CD14-positive monocyte (primary cell): ENCODE results near the gene CALR. TPM values are rescaled to one million over a fixed set of nuclear protein-coding genes. Genes with fewer than 3 reads are reported as not detected.

Experiments
- DNase-seq, 3 donors: peaks; one replicate each; pipeline ENCODE4 v3.0.0-alpha.2; 2011 to 2022
- H2AFZ ChIP-seq: 2 replicates; pipeline ENCODE4 v1.6.0; 2012; ENCODE audit warnings: mild to moderate bottlenecking, low read depth, low read length, inconsistent platforms; ENCODE audit not compliant: insufficient read depth, poor library complexity, severe bottlenecking
- H3K27ac ChIP-seq, 2 donors: 1 replicate in 1 of 2; 2 replicates in 1 of 2; pipeline ENCODE4 v1.5.1; 2012 to 2013; ENCODE audit warnings: low read length in 2 of 2, control low read depth in 1 of 2, inconsistent platforms in 1 of 2, low read depth in 1 of 2, mild to moderate bottlenecking in 1 of 2
- H3K27me3 ChIP-seq, 2 donors: one replicate each; pipeline versions ENCODE4 v1.6.0 to v1.6.1; 2011 to 2013; ENCODE audit warnings: low read length in 2 of 2; ENCODE audit not compliant: control insufficient read depth in 2 of 2, insufficient read depth in 2 of 2
- H3K36me3 ChIP-seq, 2 donors: replicated peaks in 1 of 2; 1 replicate in 1 of 2; 2 replicates in 1 of 2; pipeline versions ENCODE4 v1.5.1 to v1.6.1; 2012 to 2013; ENCODE audit warnings: low read length in 2 of 2, control low read depth in 1 of 2, inconsistent platforms in 1 of 2, mild to moderate bottlenecking in 1 of 2; ENCODE audit not compliant: insufficient read depth in 2 of 2, control insufficient read depth in 1 of 2
- H3K4me1 ChIP-seq, 2 donors: 1 replicate in 1 of 2; 2 replicates in 1 of 2; pipeline versions ENCODE4 v1.5.1 to v1.6.1; 2012 to 2013; ENCODE audit warnings: low read length in 2 of 2, control low read depth in 1 of 2, inconsistent platforms in 1 of 2, mild to moderate bottlenecking in 1 of 2, moderate library complexity in 1 of 2; ENCODE audit not compliant: insufficient read depth in 2 of 2, control insufficient read depth in 1 of 2
- H3K4me2 ChIP-seq: replicated peaks from 2 replicates; pipeline ENCODE3; 2012; ENCODE audit warnings: low read length, moderate library complexity, mild to moderate bottlenecking; ENCODE audit not compliant: poor library complexity, severe bottlenecking; ENCODE audit errors: extremely low read depth
- H3K4me3 ChIP-seq, 3 experiments: fragments of 200-600 bp in 1 of 3; sonication (generic) in 1 of 3; replicated peaks in 1 of 3; 1 replicate in 2 of 3; 2 replicates in 1 of 3; pipeline ENCODE4 v1.5.1; 2011 to 2013; ENCODE audit warnings: low read length in 3 of 3, mild to moderate bottlenecking in 3 of 3, control low read depth in 2 of 3, low read depth in 2 of 3, inconsistent platforms in 1 of 3, moderate library complexity in 1 of 3
- H3K79me2 ChIP-seq: 2 replicates; pipeline ENCODE4 v1.6.0; 2012; ENCODE audit warnings: mild to moderate bottlenecking, control low read depth, inconsistent platforms, low read length, moderate library complexity; ENCODE audit not compliant: insufficient read depth
- H3K9ac ChIP-seq: 2 replicates; pipeline ENCODE4 v1.6.0; 2017; ENCODE audit warnings: low read length, mild to moderate bottlenecking; ENCODE audit not compliant: insufficient read depth, poor library complexity, severe bottlenecking
- H3K9me3 ChIP-seq, 2 donors: replicated peaks in 1 of 2; 1 replicate in 1 of 2; 2 replicates in 1 of 2; pipeline versions ENCODE4 v1.5.1 to v1.6.1; 2012 to 2013; ENCODE audit warnings: low read length in 2 of 2, control low read depth in 1 of 2; ENCODE audit not compliant: control insufficient read depth in 1 of 2, insufficient read depth in 1 of 2
- H4K20me1 ChIP-seq: 2 replicates; pipeline ENCODE4 v1.6.0; 2012; ENCODE audit warnings: mild to moderate bottlenecking, low read length, control low read depth, moderate library complexity; ENCODE audit not compliant: insufficient read depth
- H3K27ac Mint-ChIP-seq, 7 donors: one replicate each; pipeline ENCODE4 v1.8.0; 2020; ENCODE audit warnings: mild to moderate bottlenecking in 7 of 7, mixed read lengths in 7 of 7, moderate library complexity in 6 of 7, inconsistent platforms in 2 of 7
- H3K27me3 Mint-ChIP-seq, 3 donors: one replicate each; pipeline ENCODE4 v1.8.0; 2021 to 2022; ENCODE audit warnings: low read depth in 3 of 3, mild to moderate bottlenecking in 3 of 3, mixed read lengths in 3 of 3, moderate library complexity in 3 of 3, inconsistent platforms in 1 of 3
- H3K36me3 Mint-ChIP-seq, 2 donors: one replicate each; pipeline ENCODE4 v1.8.0; 2020; ENCODE audit warnings: mixed read lengths in 2 of 2, inconsistent platforms in 1 of 2, mild to moderate bottlenecking in 1 of 2
- H3K4me1 Mint-ChIP-seq: one replicate; pipeline ENCODE4 v1.8.0; 2020; ENCODE audit warnings: mild to moderate bottlenecking, mixed read lengths
- H3K4me3 Mint-ChIP-seq, 2 donors: one replicate each; pipeline ENCODE4 v1.8.0; 2020; ENCODE audit warnings: mild to moderate bottlenecking in 2 of 2, mixed read lengths in 2 of 2, moderate library complexity in 1 of 2
- H3K9me3 Mint-ChIP-seq, 7 donors: one replicate each; pipeline ENCODE4 v1.8.0; 2020 to 2022; ENCODE audit warnings: mixed read lengths in 7 of 7, mild to moderate bottlenecking in 6 of 7, moderate library complexity in 6 of 7, inconsistent platforms in 2 of 7
- WGBS: methylation state at CpG from one replicate; pipeline ENCODE4 v1.1.5; 2013; ENCODE audit warnings: missing lambda C conversion rate; ENCODE audit not compliant: insufficient coverage; 5-methylcytosine and 5-hydroxymethylcytosine counted together
- intact Hi-C, 2 donors: fragments of 100-400 bp; cut with micrococcal nuclease; formaldehyde crosslinking; loops; one replicate each; pipeline versions ENCODE4 v1.15.0 to v1.15.1; 2023
- polyA plus RNA-seq, 3 donors: library from polyadenylated mRNA; depleted of rRNA in 1 of 3; unstranded in 2 of 3; stranded (reverse) in 1 of 3; fragments of 300-500 nt in 2 of 3; fragments of >200 nt in 1 of 3; fragmentation: Illumina TruSeq in 2 of 3; gene quantifications; 1 replicate in 2 of 3; 2 replicates in 1 of 3; pipeline ENCODE4 v1.2.3, GENCODE V29; 2012 to 2021
- TF ChIP-seq, protein P1 (sequence below): fragments of 200-600 bp; IDR thresholded peaks from one replicate; pipeline ENCODE4 v1.8.0; 2022; ENCODE audit warnings: antibody characterized with exemption, mild to moderate bottlenecking

CALR gene
- polyA plus RNA-seq, 3 donors, result 109 to 441 (median 133) TPM

DNA sequence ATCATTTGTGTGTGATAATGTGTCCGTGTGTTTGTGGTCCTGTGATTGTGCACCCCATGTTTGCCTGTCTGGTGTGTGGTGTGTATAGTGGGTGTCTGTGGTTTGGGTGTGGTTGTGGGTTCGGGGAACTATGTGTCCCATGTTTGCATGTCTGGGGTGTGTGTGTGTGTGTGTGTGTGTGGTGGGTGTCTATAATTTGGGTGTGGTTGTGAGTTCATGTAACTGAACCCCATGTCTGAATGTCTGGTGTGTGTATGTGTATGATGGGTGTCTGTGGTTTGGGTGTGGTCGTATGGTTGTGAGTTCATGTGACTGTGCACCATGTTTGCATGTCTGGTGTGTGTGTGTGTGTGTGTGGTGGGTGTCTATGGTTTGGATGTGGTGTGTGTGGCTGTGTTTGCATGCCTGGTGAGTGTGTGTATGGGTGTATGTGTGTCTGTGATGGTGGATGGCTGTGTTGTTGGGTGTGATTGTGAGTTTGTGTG is 45.8 kb downstream of the CALR start:
- intact Hi-C loops, result loop anchor here (5.0 to 10.0 kb wide), 2 partner anchors 33 to 51 kb away; no protein-coding TSS in a partner anchor
- H3K36me3 ChIP-seq, result no peaks in the 10 kb centered on the region
- peaks cover 0 to 6% of the 10 kb centered on the region in 2 donors for H3K27me3 ChIP-seq
- H2AFZ ChIP-seq, result no peak overlapping the region
- no peak overlapping the region for H3K27ac ChIP-seq
- no peaks in the 10 kb centered on the region for H3K9me3 ChIP-seq
- H3K4me2 ChIP-seq, result no peak overlapping the region
- WGBS, result 75% methylated on average over 3 of the region's 3 CpGs
- Mint-ChIP-seq H3K4me1 (peaks cover 8% of the 10 kb centered on the region), H3K27ac (no peak overlapping the region), H3K4me3 (no peak overlapping the region), H3K27me3 (peaks cover 4 to 8% (median 6%) of the 10 kb centered on the region in 3 donors), H3K9me3 (no peaks in the 10 kb centered on the region), H3K36me3 (no peaks in the 10 kb centered on the region)
- H4K20me1 ChIP-seq, result no peaks in the 10 kb centered on the region
- no peaks in the 10 kb centered on the region for H3K79me2 ChIP-seq
- no peak for DNase-seq
- no peak overlapping the region for H3K4me3 ChIP-seq
- TF ChIP-seq, protein P1, sequence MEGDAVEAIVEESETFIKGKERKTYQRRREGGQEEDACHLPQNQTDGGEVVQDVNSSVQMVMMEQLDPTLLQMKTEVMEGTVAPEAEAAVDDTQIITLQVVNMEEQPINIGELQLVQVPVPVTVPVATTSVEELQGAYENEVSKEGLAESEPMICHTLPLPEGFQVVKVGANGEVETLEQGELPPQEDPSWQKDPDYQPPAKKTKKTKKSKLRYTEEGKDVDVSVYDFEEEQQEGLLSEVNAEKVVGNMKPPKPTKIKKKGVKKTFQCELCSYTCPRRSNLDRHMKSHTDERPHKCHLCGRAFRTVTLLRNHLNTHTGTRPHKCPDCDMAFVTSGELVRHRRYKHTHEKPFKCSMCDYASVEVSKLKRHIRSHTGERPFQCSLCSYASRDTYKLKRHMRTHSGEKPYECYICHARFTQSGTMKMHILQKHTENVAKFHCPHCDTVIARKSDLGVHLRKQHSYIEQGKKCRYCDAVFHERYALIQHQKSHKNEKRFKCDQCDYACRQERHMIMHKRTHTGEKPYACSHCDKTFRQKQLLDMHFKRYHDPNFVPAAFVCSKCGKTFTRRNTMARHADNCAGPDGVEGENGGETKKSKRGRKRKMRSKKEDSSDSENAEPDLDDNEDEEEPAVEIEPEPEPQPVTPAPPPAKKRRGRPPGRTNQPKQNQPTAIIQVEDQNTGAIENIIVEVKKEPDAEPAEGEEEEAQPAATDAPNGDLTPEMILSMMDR, result no peak
- no peak overlapping the region for H3K9ac ChIP-seq
- H3K4me1 ChIP-seq, result peaks cover 9 to 12% of the 10 kb centered on the region in 2 donors

DNA sequence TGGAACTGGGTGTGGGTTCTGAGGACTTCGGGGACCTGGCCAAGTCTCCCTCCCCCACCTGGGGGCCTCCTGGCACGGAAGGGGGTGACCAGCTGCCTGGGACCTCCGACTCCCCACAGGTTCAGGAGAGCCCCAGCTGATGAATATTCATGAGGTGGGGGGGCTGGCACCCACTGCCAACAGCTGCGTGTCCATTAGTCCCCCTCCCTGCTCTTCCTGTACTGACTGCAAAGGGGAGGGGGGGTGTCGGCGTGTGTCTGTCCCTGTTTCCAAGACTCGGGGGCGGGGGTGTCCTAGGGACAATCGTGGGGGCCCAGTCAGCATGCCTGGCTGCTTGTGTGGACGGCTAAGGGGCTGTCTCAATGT is 46.3 kb downstream of the CALR start:
- Histone ChIP-seq H3K27ac (no peak overlapping the region), H3K4me3 (no peak overlapping the region), H3K9ac (no peak overlapping the region), H3K4me2 (no peak overlapping the region), H3K79me2 (no peaks in the 10 kb centered on the region), H3K27me3 (peaks cover 0 to 6% of the 10 kb centered on the region in 2 donors), H4K20me1 (no peaks in the 10 kb centered on the region), H3K9me3 (peaks cover 0 to 4% of the 10 kb centered on the region in 2 donors), H3K4me1 (peaks cover 9 to 12% of the 10 kb centered on the region in 2 donors), H3K36me3 (no peaks in the 10 kb centered on the region), H2AFZ (no peak overlapping the region)
- Mint-ChIP-seq H3K27me3 (peaks cover 1 to 4% (median 4%) of the 10 kb centered on the region in 3 donors), H3K9me3 (no peaks in the 10 kb centered on the region), H3K4me1 (peaks cover 8% of the 10 kb centered on the region), H3K36me3 (no peaks in the 10 kb centered on the region), H3K27ac (peak overlapping the region in 1 of 7 donors; percentile 63), H3K4me3 (no peak overlapping the region)
- intact Hi-C loops, result loop anchor here (5.0 to 10.0 kb wide), 2 partner anchors 33 to 50 kb away; no protein-coding TSS in a partner anchor
- TF ChIP-seq, protein P1, result no peak
- no peak for DNase-seq
- 64% methylated on average over 6 of the region's 10 CpGs for WGBS
